PFSK-1 (cell line): ENCODE results near the gene HNRNPA1.

ENCODE experiments used
- FOXP2 ChIP-seq: optimal IDR thresholded peaks from 2 replicates; pipeline ENCODE3; 2011; ENCODE audit warnings: borderline replicate concordance, control low read depth, inconsistent platforms; ENCODE audit not compliant: insufficient read depth; ENCODE audit errors: extremely low read length, extremely low read depth
- POLR2AphosphoS5 ChIP-seq: IDR thresholded peaks from 2 replicates; pipeline ENCODE4 v1.6.1; 2012; ENCODE audit warnings: low read depth, mild to moderate bottlenecking, control low read depth, low read length, moderate library complexity
- REST ChIP-seq, 2 experiments: IDR thresholded peaks; 2 replicates each; pipeline versions ENCODE4 v1.6.1 to v1.8.0; 2011 to 2012; ENCODE audit warnings: low read depth in 2 of 2, low read length in 2 of 2, control low read depth in 1 of 2, inconsistent platforms in 1 of 2, mild to moderate bottlenecking in 1 of 2, moderate library complexity in 1 of 2; ENCODE audit not compliant: insufficient read depth in 1 of 2
- SIN3A ChIP-seq: IDR thresholded peaks from 2 replicates; pipeline ENCODE4 v1.6.1; 2012; ENCODE audit warnings: mild to moderate bottlenecking, low read length, moderate library complexity, borderline replicate concordance; ENCODE audit not compliant: insufficient read depth
- TAF1 ChIP-seq: IDR thresholded peaks from 2 replicates; pipeline ENCODE4 v1.6.1; 2012; ENCODE audit warnings: low read length, control low read depth, borderline replicate concordance; ENCODE audit not compliant: insufficient read depth

HNRNPA1 gene

GRCh38 chr12:54251667-54252284 lies 28.8 kb upstream of the HNRNPA1 start:
- no peak for TF ChIP-seq POLR2AphosphoS5
- TF ChIP-seq FOXP2: no peak
- TF ChIP-seq REST (IDR thresholded peaks at IDR 0.05; ENCODE audit: insufficient read depth in 1 of 2, low read depth in 2 of 2, low read length in 2 of 2): no peak
- TF ChIP-seq TAF1: no peak

DNA sequence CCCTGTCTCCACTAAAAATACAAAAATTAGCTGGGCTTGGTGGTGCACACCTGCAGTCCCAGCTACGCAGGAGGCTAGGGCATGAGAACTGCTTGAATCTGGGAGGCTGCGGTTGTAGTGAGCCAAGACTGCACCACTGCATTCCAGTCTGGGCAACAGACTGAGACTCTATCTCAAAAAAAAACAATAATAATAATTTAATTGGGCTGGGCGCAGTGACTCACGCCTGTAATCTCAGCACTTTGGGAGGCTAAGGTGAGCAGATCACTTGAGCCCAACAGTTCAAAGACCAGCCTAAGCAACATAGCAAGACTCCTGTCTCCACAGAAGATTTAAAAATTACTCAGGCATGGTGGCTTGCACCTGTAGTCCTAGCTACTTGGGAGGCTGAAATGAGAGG lies 27.3 kb upstream of the HNRNPA1 start:
- no peak for TF ChIP-seq SIN3A
- TF ChIP-seq POLR2AphosphoS5: no peak
- no peak for TF ChIP-seq REST (IDR thresholded peaks at IDR 0.05; ENCODE audit: insufficient read depth in 1 of 2, low read depth in 2 of 2, low read length in 2 of 2)
- TF ChIP-seq TAF1: no peak
- no peak for TF ChIP-seq FOXP2

GRCh38 chr12:54257332-54257731 lies 23.2 kb upstream of the HNRNPA1 start:
- TF ChIP-seq FOXP2 (no peak), TAF1 (no peak), REST (IDR thresholded peaks at IDR 0.05; ENCODE audit: insufficient read depth in 1 of 2, low read depth in 2 of 2, low read length in 2 of 2) (no peak), POLR2AphosphoS5 (no peak), SIN3A (no peak)

DNA sequence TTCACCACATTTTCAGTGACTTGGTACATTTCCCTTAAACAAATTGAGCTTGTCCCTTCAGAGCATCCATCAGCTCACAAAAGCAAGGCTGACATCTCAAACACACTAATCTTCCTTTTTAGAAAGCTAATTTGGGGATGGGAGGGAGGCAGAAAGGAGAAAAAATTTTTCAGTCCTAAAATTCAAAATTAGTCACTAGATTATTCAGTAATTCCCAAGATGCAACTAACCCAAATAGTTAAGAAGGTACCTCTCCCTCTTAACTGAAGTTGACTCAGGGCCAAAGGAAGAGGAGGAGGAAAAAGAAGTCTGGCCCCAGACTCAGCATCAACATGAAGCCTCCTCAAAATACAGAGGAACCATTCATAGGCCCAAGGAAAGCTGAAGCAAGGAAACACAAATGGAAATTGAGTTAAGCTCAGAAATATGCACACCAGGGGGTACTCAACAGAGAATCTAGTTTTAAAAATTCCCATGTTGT lies 22.3 kb upstream of the HNRNPA1 start:
- TF ChIP-seq FOXP2 (no peak), POLR2AphosphoS5 (no peak), TAF1 (no peak), SIN3A (no peak), REST (IDR thresholded peaks at IDR 0.05; ENCODE audit: insufficient read depth in 1 of 2, low read depth in 2 of 2, low read length in 2 of 2) (no peak)
